ENCODE data around the gene SPINK5. TPM values are rescaled to one million over a fixed set of nuclear protein-coding genes. Genes with fewer than 3 reads are reported as not detected.

Gene SPINK5
- total RNA-seq, 1 donor: not detected

DNA sequence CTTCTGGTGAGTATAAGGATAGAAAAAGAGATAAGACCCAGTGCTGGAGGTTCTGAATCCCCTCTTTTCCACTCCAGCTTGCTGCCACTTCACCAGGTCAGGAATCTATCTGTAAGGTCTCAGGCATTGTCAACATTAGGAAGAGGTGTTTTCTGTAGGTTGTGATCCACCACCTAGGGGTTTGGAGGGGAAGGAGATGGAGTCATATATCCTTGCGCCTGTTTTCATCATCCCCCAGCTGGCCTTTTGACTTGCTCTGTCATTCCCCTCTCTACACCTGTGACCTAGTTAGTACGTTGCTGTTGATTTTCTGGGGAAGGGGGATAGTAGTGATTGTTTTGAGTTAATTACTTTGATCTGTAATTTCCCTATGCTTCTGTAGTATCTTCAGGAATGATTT lies 20.5 kb downstream of the SPINK5 start:
- Histone ChIP-seq H3K27ac (ENCODE audit: low read depth, low read length) (no peak overlapping the region), H4K20me1 (ENCODE audit: insufficient read depth, low read length) (no peaks in the 10 kb centered on the region), H3K4me2 (ENCODE audit: insufficient read depth, low read length) (no peak overlapping the region), H3K9me3 (ENCODE audit: low read depth, low read length) (no peaks in the 10 kb centered on the region), H3K27me3 (ENCODE audit: insufficient read depth, low read length) (no peaks in the 10 kb centered on the region), H3K36me3 (ENCODE audit: insufficient read depth, low read length) (no peaks in the 10 kb centered on the region), H3K4me1 (ENCODE audit: insufficient read depth, low read length) (no peaks in the 10 kb centered on the region), H3K4me3 (ENCODE audit: insufficient read depth, low read length) (no peak overlapping the region), H3K79me2 (ENCODE audit: insufficient read depth, low read length) (no peaks in the 10 kb centered on the region), H2AFZ (ENCODE audit: low read length) (no peak overlapping the region)
- TF ChIP-seq, protein P1, sequence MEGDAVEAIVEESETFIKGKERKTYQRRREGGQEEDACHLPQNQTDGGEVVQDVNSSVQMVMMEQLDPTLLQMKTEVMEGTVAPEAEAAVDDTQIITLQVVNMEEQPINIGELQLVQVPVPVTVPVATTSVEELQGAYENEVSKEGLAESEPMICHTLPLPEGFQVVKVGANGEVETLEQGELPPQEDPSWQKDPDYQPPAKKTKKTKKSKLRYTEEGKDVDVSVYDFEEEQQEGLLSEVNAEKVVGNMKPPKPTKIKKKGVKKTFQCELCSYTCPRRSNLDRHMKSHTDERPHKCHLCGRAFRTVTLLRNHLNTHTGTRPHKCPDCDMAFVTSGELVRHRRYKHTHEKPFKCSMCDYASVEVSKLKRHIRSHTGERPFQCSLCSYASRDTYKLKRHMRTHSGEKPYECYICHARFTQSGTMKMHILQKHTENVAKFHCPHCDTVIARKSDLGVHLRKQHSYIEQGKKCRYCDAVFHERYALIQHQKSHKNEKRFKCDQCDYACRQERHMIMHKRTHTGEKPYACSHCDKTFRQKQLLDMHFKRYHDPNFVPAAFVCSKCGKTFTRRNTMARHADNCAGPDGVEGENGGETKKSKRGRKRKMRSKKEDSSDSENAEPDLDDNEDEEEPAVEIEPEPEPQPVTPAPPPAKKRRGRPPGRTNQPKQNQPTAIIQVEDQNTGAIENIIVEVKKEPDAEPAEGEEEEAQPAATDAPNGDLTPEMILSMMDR (IDR thresholded peaks at IDR 0.05; ENCODE audit: extremely low read depth, low read depth, low read length): no peak
- DNase-seq (ENCODE audit: insufficient read length, low spot score, missing footprints): no peak

DNA sequence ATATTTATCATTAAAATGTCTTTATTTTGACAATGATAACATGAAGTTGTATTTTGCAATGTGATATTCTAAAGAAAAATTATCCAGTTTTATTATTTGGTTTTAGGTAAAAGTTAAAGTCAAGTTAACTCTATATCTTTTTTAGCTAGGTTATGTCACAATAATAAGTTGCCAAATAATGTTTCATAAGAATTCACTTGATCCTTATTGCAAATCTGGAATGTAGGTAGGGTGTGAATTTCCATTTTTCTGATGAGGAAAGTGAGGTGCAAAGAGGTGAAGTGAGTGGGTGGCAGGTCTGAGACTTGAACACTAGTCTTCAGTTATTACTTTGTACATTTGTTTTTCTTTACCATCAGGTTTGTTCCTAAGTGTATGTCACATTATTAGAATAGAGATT lies 21.5 kb downstream of the SPINK5 start:
- TF ChIP-seq, protein P1 (IDR thresholded peaks at IDR 0.05; ENCODE audit: extremely low read depth, low read depth, low read length): no peak
- Histone ChIP-seq H3K27me3 (ENCODE audit: insufficient read depth, low read length) (no peaks in the 10 kb centered on the region), H3K36me3 (ENCODE audit: insufficient read depth, low read length) (no peaks in the 10 kb centered on the region), H3K9me3 (ENCODE audit: low read depth, low read length) (no peaks in the 10 kb centered on the region), H4K20me1 (ENCODE audit: insufficient read depth, low read length) (no peaks in the 10 kb centered on the region), H3K27ac (ENCODE audit: low read depth, low read length) (no peak overlapping the region), H3K79me2 (ENCODE audit: insufficient read depth, low read length) (no peaks in the 10 kb centered on the region), H3K4me3 (ENCODE audit: insufficient read depth, low read length) (no peak overlapping the region), H3K4me1 (ENCODE audit: insufficient read depth, low read length) (no peaks in the 10 kb centered on the region), H2AFZ (ENCODE audit: low read length) (no peak overlapping the region), H3K4me2 (ENCODE audit: insufficient read depth, low read length) (no peak overlapping the region)
- DNase-seq (ENCODE audit: insufficient read length, low spot score, missing footprints): no peak

DNA sequence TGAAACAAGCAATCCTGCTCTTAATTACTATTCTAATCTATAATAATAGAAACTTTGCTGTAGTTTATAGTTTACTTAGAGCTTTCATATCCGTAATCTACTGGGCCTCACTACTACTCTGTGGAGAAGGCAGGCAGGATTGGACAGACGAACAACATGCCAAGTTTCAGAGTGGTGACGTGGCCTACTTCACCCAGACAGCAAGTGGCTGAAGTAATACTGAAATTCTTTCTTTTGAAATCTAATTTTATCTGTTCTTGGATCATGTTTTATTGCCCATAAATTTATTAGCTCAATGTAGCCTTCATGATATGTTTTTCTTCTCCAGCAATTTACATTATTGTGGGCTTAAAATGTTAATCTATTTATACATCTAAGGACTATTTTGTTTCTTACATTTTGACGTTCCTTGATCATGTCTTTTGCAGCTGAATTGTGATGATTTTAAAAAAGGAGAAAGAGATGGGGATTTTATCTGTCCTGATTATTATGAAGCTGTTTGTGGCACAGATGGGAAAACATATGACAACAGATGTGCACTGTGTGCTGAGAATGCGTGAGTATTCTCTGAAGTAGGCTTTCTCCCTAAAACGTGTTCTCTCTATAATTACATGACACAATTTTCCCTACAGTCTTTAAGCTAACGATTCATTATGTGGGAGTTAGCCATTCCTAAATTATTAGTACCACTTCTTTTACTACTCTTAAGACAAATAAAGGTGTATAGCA lies 22.4 kb downstream of the SPINK5 start:
- H3K4me3 ChIP-seq (ENCODE audit: insufficient read depth, low read length): no peak overlapping the region
- H3K4me1 ChIP-seq (ENCODE audit: insufficient read depth, low read length): no peaks in the 10 kb centered on the region
- no peak overlapping the region for H3K27ac ChIP-seq (ENCODE audit: low read depth, low read length)
- no peaks in the 10 kb centered on the region for H3K36me3 ChIP-seq (ENCODE audit: insufficient read depth, low read length)
- no peak overlapping the region for H2AFZ ChIP-seq (ENCODE audit: low read length)
- no peaks in the 10 kb centered on the region for H3K27me3 ChIP-seq (ENCODE audit: insufficient read depth, low read length)
- no peaks in the 10 kb centered on the region for H3K9me3 ChIP-seq (ENCODE audit: low read depth, low read length)
- H3K79me2 ChIP-seq (ENCODE audit: insufficient read depth, low read length): no peaks in the 10 kb centered on the region
- TF ChIP-seq, protein P1 (IDR thresholded peaks at IDR 0.05; ENCODE audit: extremely low read depth, low read depth, low read length): no peak
- no peaks in the 10 kb centered on the region for H4K20me1 ChIP-seq (ENCODE audit: insufficient read depth, low read length)
- no peak for DNase-seq (ENCODE audit: insufficient read length, low spot score, missing footprints)
- H3K4me2 ChIP-seq (ENCODE audit: insufficient read depth, low read length): no peak overlapping the region

DNA sequence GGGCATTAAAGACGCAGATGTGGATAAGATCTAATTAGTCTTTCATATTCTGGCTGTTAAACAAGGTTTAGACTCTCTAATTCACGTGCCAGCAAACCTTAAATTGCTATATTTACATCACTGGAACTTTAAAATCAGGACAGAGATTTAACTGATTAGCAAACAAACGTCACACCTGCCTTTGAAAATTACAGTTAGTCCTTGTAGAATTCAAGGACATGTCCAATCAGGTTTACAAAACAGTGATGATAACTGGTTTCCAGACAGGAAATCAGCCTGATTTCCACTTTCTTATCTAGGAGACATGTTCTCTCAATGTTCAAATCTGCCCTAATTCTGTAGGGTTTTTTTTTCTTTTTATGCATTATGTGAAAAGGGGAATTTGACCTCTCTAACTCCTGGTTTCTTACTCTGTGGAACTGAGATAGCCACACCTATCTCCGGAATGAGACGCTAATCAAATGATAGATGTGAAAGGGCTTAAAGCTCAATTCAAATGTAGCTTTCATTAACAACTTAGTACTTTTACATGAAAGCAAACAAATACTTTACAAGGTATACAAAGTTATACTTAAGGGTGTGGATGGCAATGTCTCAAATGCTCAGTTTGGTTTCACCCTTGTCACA lies 26.5 kb downstream of the SPINK5 start:
- no peaks in the 10 kb centered on the region for H4K20me1 ChIP-seq (ENCODE audit: insufficient read depth, low read length)
- H3K79me2 ChIP-seq (ENCODE audit: insufficient read depth, low read length): no peaks in the 10 kb centered on the region
- H3K27ac ChIP-seq (ENCODE audit: low read depth, low read length): no peak overlapping the region
- no peaks in the 10 kb centered on the region for H3K27me3 ChIP-seq (ENCODE audit: insufficient read depth, low read length)
- H3K36me3 ChIP-seq (ENCODE audit: insufficient read depth, low read length): no peaks in the 10 kb centered on the region
- no peaks in the 10 kb centered on the region for H3K4me1 ChIP-seq (ENCODE audit: insufficient read depth, low read length)
- H3K9me3 ChIP-seq (ENCODE audit: low read depth, low read length): no peaks in the 10 kb centered on the region
- no peak overlapping the region for H2AFZ ChIP-seq (ENCODE audit: low read length)
- TF ChIP-seq, protein P1 (IDR thresholded peaks at IDR 0.05; ENCODE audit: extremely low read depth, low read depth, low read length): no peak
- H3K4me2 ChIP-seq (ENCODE audit: insufficient read depth, low read length): no peak overlapping the region
- H3K4me3 ChIP-seq (ENCODE audit: insufficient read depth, low read length): no peak overlapping the region
- DNase-seq (ENCODE audit: insufficient read length, low spot score, missing footprints): no peak
